Osteoblast (primary cell): ENCODE measurements around the gene ADGRG4. TPM values are rescaled to one million over a fixed set of nuclear protein-coding genes. Genes with fewer than 3 reads are reported as not detected.
A peak's percentile ranks its signal among the peaks of the same experiment; 100 is the strongest.

ENCODE experiments used
- DNase-seq: peaks from one replicate; pipeline ENCODE4 v3.0.0; 2011; ENCODE audit warnings: low spot score, mixed read lengths; ENCODE audit not compliant: insufficient read length; ENCODE audit errors: missing footprints
- H2AFZ ChIP-seq: 2 replicates; pipeline ENCODE4 v1.6.0; 2011; ENCODE audit warnings: mild to moderate bottlenecking, low read length
- H3K27ac ChIP-seq: 2 replicates; pipeline ENCODE4 v1.5.1; 2011; ENCODE audit warnings: mild to moderate bottlenecking, low read depth, low read length, moderate library complexity
- H3K27me3 ChIP-seq: 2 replicates; pipeline ENCODE4 v1.6.0; 2012; ENCODE audit warnings: mild to moderate bottlenecking, control low read depth, inconsistent platforms, low read length, moderate library complexity; ENCODE audit not compliant: insufficient read depth
- H3K36me3 ChIP-seq: 2 replicates; pipeline ENCODE4 v1.5.1; 2011; ENCODE audit warnings: mild to moderate bottlenecking, low read length, control low read depth, moderate library complexity; ENCODE audit not compliant: insufficient read depth
- H3K4me1 ChIP-seq: 2 replicates; pipeline ENCODE4 v1.5.1; 2011; ENCODE audit warnings: mild to moderate bottlenecking, low read length, control low read depth, moderate library complexity; ENCODE audit not compliant: insufficient read depth
- H3K4me2 ChIP-seq: 2 replicates; pipeline ENCODE4 v1.6.0; 2011; ENCODE audit warnings: mild to moderate bottlenecking, low read length; ENCODE audit not compliant: insufficient read depth
- H3K4me3 ChIP-seq: fragments of 200-600 bp; sonication (generic); 3 replicates; pipeline ENCODE4 v1.5.1; 2012; ENCODE audit warnings: mild to moderate bottlenecking, low read length, inconsistent platforms; ENCODE audit not compliant: insufficient read depth
- H3K79me2 ChIP-seq: 2 replicates; pipeline ENCODE4 v1.6.0; 2012; ENCODE audit warnings: mild to moderate bottlenecking, low read length, control low read depth, inconsistent platforms; ENCODE audit not compliant: insufficient read depth
- H3K9me3 ChIP-seq: 2 replicates; pipeline ENCODE4 v1.5.1; 2011; ENCODE audit warnings: low read depth, low read length, control low read depth
- H4K20me1 ChIP-seq: 2 replicates; pipeline ENCODE4 v1.6.0; 2012; ENCODE audit warnings: mild to moderate bottlenecking, low read length, control low read depth; ENCODE audit not compliant: insufficient read depth
- total RNA-seq: library from RNA; depleted of rRNA; stranded (reverse); fragments of >200 nt; gene quantifications from 2 replicates; pipeline ENCODE4 v1.2.3, GENCODE V29; 2012
- TF ChIP-seq, protein P1 (sequence below): IDR thresholded peaks from 2 replicates; pipeline ENCODE4 v1.5.1; 2011; ENCODE audit warnings: mild to moderate bottlenecking, low read depth, low read length, moderate library complexity; ENCODE audit errors: extremely low read depth

The ADGRG4 gene
- total RNA-seq, 1 donor, result not detected

DNA sequence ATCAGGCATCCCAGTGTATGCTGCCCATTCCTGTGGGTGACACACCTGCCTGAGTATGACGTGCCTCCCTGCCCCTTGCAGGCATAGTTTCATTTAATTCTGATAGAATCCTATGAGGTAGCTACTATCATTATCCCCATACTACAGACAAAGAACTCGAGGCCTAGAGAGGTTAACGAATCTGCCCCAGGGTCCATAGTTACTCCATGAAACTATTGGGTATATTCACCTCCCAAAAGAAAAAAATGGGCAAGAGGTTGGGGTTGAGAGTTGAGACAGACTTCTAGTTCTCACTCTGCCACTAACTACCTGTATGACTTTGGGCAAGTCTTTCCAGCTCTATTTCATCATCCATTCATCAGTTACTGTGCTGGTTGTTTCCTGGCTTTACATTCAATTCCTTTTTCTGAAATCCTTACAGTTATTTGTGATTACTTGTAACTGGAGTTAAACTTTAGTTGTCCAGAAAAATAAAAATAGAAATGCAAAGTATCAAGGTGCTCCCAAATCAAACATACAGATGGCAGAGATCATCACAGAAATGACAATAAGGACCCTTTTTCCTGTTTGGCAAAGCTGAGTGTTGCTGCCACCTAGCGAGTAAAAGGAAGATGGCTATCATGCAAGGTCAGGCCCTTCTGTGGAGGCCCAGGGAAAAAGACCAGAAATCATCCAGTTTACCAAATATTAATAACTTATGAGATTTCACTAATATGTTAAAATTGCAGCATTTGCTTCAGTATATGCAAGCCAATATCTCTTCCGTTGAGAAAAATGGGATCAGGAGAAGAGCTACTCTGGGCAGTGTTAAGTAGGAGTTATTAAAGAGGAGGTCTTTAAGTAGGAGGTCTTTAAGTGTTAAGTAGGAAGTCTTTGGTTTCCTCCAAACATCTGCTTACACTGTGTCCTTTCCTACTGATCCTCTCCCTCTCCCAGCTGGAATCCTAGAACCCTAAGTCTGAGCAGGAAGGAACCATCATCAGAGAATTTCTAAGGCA, 32.4 kb upstream of the ADGRG4 start:
- TF ChIP-seq, protein P1, sequence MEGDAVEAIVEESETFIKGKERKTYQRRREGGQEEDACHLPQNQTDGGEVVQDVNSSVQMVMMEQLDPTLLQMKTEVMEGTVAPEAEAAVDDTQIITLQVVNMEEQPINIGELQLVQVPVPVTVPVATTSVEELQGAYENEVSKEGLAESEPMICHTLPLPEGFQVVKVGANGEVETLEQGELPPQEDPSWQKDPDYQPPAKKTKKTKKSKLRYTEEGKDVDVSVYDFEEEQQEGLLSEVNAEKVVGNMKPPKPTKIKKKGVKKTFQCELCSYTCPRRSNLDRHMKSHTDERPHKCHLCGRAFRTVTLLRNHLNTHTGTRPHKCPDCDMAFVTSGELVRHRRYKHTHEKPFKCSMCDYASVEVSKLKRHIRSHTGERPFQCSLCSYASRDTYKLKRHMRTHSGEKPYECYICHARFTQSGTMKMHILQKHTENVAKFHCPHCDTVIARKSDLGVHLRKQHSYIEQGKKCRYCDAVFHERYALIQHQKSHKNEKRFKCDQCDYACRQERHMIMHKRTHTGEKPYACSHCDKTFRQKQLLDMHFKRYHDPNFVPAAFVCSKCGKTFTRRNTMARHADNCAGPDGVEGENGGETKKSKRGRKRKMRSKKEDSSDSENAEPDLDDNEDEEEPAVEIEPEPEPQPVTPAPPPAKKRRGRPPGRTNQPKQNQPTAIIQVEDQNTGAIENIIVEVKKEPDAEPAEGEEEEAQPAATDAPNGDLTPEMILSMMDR, result peak; percentile 87
- no peak overlapping the region for H3K27ac ChIP-seq
- no peaks in the 10 kb centered on the region for H3K27me3 ChIP-seq
- DNase-seq, result no peak
- H2AFZ ChIP-seq, result no peak overlapping the region
- peaks cover 2% of the 10 kb centered on the region for H3K4me1 ChIP-seq
- H4K20me1 ChIP-seq, result no peaks in the 10 kb centered on the region
- H3K9me3 ChIP-seq, result no peaks in the 10 kb centered on the region
- H3K36me3 ChIP-seq, result no peaks in the 10 kb centered on the region
- H3K4me2 ChIP-seq, result no peak overlapping the region
- no peak overlapping the region for H3K4me3 ChIP-seq
- no peaks in the 10 kb centered on the region for H3K79me2 ChIP-seq

DNA sequence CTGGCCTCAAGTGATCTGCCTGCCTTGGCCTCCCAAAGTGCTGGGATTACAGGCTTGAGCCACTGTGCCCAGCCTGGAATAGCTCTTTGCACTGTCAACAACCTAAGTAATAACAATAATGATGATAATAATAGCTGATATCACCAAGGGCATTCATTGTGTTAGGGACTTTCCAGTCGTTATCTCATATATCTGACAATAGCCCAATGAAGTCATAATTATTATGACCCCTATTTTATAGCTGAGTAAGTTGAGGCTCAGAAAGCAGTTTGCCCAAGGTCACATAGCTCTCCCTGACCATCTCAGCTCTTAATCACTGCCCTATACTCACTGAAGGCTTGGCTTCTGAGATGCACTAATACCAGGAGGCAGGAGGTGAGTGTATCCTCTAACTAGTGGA, 30.8 kb upstream of the ADGRG4 start:
- H3K27me3 ChIP-seq, result no peaks in the 10 kb centered on the region
- H3K9me3 ChIP-seq, result no peaks in the 10 kb centered on the region
- H3K27ac ChIP-seq, result no peak overlapping the region

DNA sequence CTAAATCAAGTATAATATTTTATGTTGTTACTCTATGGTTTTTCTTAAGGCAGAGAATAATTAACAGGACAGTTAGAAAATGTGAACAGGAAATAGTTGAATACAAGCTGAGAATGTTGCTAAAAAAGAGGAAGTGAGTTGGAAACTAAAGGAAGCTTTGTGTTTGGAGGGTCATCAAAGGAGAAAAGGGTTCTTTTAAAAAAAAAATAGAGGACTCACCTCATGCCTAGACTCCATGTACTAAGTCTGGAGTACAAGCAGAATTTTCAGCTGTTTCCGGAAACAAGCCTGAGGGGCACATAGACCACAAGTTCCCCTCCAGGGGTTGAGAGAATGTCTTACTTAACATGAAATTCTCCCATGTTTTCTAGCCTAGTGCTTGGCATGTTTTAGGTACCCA, 29.5 kb upstream of the ADGRG4 start:
- TF ChIP-seq, protein P1, result no peak
- DNase-seq, result no peak
- Histone ChIP-seq H3K27ac (no peak overlapping the region), H3K4me2 (no peak overlapping the region), H3K4me1 (no peaks in the 10 kb centered on the region), H3K27me3 (no peaks in the 10 kb centered on the region), H3K4me3 (no peak overlapping the region), H3K79me2 (no peaks in the 10 kb centered on the region), H3K9me3 (no peaks in the 10 kb centered on the region), H3K36me3 (no peaks in the 10 kb centered on the region), H4K20me1 (no peaks in the 10 kb centered on the region), H2AFZ (no peak overlapping the region)

More for the DNA sequence above, 30.8 kb upstream of the ADGRG4 start:
- H3K36me3 ChIP-seq, result no peaks in the 10 kb centered on the region
- no peak overlapping the region for H2AFZ ChIP-seq
- H3K4me2 ChIP-seq, result no peak overlapping the region
- no peak for DNase-seq
- H3K4me1 ChIP-seq, result peaks cover 2% of the 10 kb centered on the region
- H3K79me2 ChIP-seq, result no peaks in the 10 kb centered on the region
- H4K20me1 ChIP-seq, result no peaks in the 10 kb centered on the region
- no peak overlapping the region for H3K4me3 ChIP-seq
- TF ChIP-seq, protein P1, result no peak

DNA sequence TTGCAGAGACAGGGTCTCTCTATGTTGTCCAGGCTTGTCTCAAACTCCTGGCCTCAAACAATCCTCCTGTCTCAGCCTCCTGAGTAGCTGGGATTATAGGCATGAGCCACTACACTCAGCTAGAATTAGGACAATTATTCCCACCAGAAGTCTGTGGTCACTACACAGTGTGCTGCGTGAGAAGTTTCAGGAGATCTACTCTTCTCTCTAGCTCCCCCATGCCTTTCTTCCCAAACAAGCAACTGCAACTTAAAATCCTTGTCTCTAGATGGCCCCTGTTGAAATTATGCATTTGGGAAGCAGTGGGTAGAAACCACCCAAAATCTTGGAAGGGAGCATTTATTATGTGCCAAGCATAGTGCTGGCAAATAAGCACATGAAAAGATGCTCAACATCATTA, 28.4 kb upstream of the ADGRG4 start:
- DNase-seq, result no peak

More for the DNA sequence above, 28.4 kb upstream of the ADGRG4 start:
- Histone ChIP-seq H4K20me1 (no peaks in the 10 kb centered on the region), H3K27me3 (no peaks in the 10 kb centered on the region), H3K4me3 (no peak overlapping the region), H3K36me3 (no peaks in the 10 kb centered on the region), H3K27ac (no peak overlapping the region), H3K4me2 (no peak overlapping the region), H3K79me2 (no peaks in the 10 kb centered on the region), H3K9me3 (no peaks in the 10 kb centered on the region), H3K4me1 (no peaks in the 10 kb centered on the region), H2AFZ (no peak overlapping the region)
- TF ChIP-seq, protein P1, result peak; percentile 22
